M059J (cell line): ENCODE data around the gene PCNT. TPM values are rescaled to one million over a fixed set of nuclear protein-coding genes. Genes with fewer than 3 reads are reported as not detected.

Experiments
- DNase-seq: peaks from one replicate; pipeline ENCODE4 v3.0.0-alpha.2; 2012; ENCODE audit warnings: low read depth
- total RNA-seq: library from RNA; depleted of rRNA; stranded (reverse); fragments of >200 nt; shearing (Covaris generic); gene quantifications from 2 replicates; pipeline ENCODE4 v1.2.3, GENCODE V29; 2014; rRNA removed

PCNT gene
- total RNA-seq, 1 experiment from 2014 or later = 29.0 TPM

GRCh38 chr21:46478910-46479309 is 155.0 kb downstream of the PCNT start:
- no peak for DNase-seq

- no peak for DNase-seq
These were observed 156.5 kb downstream of the PCNT start for GRCh38 chr21:46480466-46480865.

- DNase-seq = peak; percentile 22
These were observed 158.4 kb downstream of the PCNT start for GRCh38 chr21:46482225-46482845.

- DNase-seq = no peak
These were observed 158.9 kb downstream of the PCNT start for GRCh38 chr21:46482846-46483231.

DNA sequence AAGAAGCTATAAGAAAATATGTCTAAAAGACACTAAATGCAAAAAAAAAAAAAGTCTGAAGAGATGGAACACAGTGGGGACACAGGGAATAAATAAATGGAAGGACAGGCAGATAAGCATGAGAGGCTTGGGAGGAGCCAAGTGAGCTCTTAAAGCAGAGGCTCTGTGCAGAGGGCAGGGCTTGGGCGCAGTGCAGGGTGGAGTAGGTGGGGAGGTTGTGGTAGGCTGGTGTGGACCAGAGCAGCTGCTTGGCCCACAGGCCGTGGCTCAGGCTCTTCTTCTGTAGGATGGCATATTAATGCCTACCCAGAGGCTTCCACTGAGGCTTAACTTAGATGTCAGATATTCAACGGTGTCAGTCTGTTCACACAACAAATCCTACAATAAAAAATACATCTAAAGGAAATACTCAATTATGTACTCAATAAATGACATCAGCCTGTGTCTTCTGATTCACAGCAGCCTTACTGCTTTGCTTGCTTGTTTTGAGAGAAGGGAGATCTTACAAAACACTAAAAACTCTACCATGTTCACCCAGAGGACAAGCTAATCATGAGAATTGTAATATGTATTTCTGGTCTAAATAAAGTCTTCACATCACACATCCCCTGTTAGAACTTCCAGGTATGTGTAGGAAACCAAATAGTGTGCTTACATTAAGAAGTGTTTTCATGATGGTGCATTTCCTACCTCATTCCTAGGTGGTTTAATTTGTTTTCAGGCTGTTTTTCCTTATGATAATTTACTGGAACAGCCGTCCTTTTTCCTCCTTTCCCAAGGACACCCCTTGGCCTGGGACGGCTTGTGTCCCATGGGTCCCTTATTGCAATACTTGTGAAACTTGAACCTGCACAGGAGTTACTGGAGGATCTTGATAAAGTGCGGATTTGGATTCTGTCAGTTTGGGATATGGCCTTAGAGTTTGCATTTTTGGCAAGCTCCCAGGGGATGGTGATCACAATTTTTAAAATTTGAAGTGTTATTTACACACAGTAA is 159.6 kb downstream of the PCNT start:
- no peak for DNase-seq

- DNase-seq = no peak
These were observed 162.6 kb downstream of the PCNT start for GRCh38 chr21:46486481-46487126.

GRCh38 chr21:46489162-46489663 is 165.3 kb downstream of the PCNT start:
- no peak for DNase-seq

DNA sequence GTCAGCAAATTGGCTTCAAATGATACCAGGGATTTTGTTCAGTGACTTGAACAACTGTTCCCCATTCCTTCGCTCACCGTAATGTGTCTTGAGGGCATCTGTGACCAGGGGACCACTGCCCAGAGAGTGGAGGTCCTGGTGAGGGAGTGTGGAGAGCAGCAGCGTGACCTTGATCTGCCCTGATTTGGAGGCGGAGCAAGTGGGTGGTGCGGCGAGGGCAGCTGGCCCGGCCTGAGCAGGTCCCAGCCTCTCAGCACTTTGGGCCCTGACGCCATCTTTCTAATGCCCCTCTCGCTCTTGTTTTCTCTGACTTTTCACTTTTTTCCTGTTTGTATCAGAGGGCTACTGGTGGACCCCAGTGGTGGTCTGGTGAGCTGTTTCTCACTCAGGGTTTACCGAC is 165.8 kb downstream of the PCNT start:
- DNase-seq = no peak

DNA sequence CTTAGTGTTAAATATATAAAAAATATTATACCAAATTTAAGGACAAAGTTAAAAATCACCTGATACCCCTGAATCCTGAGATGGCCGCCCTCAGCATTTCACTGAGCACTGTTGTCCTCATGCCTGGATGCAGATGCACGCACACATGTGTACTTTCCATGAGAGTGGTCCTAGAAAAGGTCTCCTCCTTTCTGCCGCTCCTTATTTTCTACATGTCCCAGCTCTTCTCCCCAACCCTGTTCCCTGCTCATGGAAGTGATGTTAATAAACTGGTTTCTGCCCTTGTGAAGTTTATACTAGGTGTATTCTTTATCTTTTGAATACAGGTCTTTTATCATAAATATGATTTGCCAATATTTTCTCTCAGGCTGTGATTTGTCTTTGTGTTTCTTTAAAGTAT is 167.6 kb downstream of the PCNT start:
- DNase-seq = no peak

DNA sequence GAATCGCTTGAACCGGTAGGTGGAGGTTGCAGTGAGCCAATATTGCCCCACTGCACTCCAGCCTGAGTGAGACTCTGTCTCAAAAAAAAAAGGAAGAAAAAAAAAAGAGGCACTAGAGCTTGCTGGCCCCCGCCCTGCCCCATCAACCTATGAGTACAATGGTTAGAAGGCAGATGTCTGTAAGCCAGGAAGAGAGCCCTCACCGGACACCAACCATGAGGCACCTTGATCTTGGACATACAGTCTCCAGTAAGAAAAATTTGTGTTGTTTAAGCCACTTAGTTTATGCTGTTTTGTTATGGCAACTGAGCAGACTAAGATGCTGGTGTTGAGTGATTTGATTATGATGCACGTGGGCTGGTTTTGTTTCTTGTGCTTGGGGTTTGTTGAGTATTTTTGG is 168.9 kb downstream of the PCNT start:
- DNase-seq = peak; percentile 12

GRCh38 chr21:46493828-46494227 is 169.9 kb downstream of the PCNT start:
- DNase-seq = no peak

Other genes with a start within 250 kb of the PCNT start
- gene COL6A2, start 226.0 kb upstream of the PCNT start, total RNA-seq = 131 and 240 TPM in 2 replicates
- gene FTCD, start 168.6 kb upstream of the PCNT start, total RNA-seq = not detected in 2 replicates
- gene SPATC1L, start 139.7 kb upstream of the PCNT start, total RNA-seq = 17.4 and 21.6 TPM in 2 replicates
- 31.9 and 55.0 TPM in 2 replicates for gene LSS, start 95.4 kb upstream of the PCNT start, total RNA-seq
- 33.6 and 54.6 TPM in 2 replicates for gene MCM3AP, start 38.5 kb upstream of the PCNT start, total RNA-seq
- 26.4 and 34.9 TPM in 2 replicates for gene YBEY, start 37.8 kb upstream of the PCNT start, total RNA-seq
- 11.2 and 16.2 TPM in 2 replicates for gene C21orf58, start 286 bp upstream of the PCNT start, total RNA-seq
- gene DIP2A, start 134.7 kb downstream of the PCNT start, total RNA-seq = 9.3 and 20.6 TPM in 2 replicates